GM19328 (cell line): ENCODE data around the gene PPM1L.

Experiments
- ATAC-seq: cut with Tn5 transposase; IDR thresholded peaks from one replicate; pipeline ENCODE4 v1.9.1; 2021; ENCODE audit warnings: mild to moderate bottlenecking, moderate library complexity; ENCODE audit not compliant: unreplicated experiment

Gene PPM1L

DNA sequence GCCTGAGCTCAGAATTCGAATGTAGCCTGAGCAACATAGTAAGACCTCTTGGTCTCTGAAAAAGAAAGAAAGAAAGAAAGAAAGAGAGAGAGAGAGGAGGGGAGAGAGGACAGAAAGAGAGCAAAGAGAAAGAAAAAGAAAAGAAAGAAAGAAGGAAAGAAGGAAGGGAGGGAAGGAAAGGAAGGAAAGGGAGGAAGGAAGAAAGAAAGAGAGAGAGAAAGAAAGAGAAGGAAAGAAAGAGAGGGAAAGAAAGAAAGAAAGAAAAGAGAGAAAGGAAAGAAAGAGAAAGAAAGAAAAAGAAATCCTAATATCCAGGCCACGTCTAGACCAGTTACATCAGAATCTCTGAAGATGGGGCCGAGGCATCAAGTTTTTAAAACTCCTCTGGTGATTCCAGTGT is 50.7 kb downstream of the PPM1L start:
- ATAC-seq: no peak

DNA sequence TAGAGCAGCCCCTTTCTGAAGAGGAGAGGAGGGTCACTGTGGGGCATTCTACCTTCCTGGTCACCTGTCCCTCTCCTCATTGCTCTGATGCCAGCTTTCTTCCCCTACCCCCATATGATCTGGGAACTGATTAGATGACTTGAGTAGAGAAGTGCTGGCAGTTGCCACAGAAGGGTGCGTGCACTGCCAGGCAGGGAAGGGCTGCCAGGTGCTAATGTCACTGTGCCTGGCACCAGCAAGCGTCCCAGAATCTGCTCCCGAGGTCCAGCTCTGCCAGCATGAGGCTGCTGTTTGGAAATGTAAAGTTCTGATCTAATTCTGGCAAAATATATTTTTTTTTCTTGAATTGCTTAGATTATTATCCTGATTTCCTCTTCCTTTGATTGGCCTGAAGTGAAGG is 52.8 kb downstream of the PPM1L start:
- no peak for ATAC-seq

- no peak for ATAC-seq
Observed at GRCh38 chr3:160809453-160809852, 53.4 kb downstream of the PPM1L start.

- no peak for ATAC-seq
Observed at GRCh38 chr3:160810362-160811236, 54.6 kb downstream of the PPM1L start.

DNA sequence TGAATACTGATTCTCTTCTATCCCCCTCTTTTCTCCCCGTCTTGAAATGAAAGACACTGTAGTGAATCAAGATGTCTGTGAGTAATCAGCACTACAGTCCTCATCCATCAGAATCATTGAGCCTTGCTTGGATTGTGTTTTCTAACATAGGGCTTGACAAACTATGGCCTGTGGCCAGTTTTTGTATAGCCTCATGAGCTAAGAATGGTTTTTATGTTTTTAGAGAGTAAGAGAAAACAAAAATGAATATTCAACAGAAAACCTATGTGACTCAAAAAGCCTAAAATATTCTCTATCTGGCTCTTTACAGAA is 55.2 kb downstream of the PPM1L start:
- no peak for ATAC-seq

GRCh38 chr3:160812304-160812703 is 56.3 kb downstream of the PPM1L start:
- no peak for ATAC-seq

GRCh38 chr3:160815280-160815679 is 59.2 kb downstream of the PPM1L start:
- ATAC-seq: no peak

DNA sequence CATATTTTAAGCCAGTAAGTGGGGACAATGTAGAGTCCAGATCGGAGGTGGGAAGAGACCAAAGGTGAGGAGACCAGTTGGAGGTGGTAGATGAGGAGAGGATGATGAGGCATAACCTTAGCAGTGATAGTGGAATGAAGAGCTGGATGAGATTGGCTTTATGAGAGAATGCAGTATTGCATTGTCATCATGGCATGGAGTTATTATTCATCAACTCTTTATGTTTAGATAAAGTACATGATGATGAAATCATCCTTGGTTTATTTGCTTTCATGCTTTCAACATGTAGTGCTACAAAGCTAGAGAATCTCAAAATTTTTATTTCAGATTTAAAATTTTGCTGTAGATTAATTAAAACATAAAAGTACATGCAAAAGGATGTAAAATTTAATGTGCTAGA is 64.0 kb downstream of the PPM1L start:
- ATAC-seq: no peak

- ATAC-seq: no peak
Observed at GRCh38 chr3:160820430-160820829, 64.4 kb downstream of the PPM1L start.

GRCh38 chr3:160822936-160823335 is 66.9 kb downstream of the PPM1L start:
- no peak for ATAC-seq

DNA sequence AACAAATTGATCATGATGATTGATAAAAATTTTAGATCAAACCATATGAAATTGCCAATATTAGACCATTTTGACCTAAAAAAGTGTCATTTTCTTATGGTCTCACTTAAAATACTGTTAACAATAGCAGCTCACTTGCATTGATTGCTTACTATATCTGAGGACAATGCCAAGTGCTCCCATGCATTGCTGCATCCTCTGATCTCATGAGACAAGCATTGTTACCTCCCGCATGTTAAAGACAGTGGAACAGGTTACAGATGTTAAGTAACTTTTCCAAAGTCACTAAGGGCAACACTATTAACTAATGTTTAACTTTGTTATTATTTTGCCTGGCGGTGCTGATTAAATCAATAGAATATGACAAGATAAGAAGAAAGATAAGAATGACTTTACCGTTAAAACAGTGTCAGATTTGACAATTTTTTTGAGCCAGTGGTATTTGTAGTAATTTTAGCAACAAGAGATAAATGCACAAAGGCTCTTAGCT is 69.3 kb downstream of the PPM1L start:
- ATAC-seq: no peak

DNA sequence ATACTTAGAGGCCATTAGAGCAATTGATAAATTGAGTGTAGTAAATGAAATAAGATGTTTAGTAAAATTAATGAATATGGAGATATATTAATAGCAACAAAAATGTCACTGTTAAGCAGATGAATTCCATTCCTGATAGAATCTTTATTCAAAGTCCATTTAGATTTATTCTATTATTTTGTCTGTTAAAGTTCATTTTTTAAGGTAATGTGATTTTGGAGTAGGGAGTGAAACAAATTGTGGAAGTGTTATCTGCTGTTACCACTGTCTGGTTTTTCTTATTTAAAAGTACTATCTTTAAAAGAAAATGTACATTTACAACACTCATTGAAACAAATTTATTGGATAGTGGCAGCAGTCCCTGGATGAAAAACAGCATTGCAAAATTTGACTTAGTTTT is 70.4 kb downstream of the PPM1L start:
- ATAC-seq: no peak

DNA sequence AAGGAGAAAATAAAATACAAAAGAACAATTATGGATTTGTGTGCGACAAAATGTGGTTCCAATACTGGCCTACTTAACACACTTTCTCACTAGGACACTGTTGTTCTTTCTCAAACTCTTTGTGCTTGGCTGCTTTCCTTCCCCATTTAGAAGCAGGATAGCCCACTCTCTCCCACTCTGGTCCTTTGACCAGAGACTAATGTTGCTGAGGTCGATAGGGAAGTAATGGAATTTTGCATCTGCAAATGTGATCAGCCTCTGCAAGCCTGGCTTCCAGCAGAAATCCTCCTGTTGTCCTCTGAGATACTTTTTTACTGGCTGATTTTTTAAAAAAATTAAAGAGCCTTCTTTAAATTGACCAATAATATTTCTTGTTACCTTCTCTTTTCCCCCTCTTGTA is 71.0 kb downstream of the PPM1L start:
- ATAC-seq: no peak

- ATAC-seq: no peak
Observed at GRCh38 chr3:160827516-160827915, 71.5 kb downstream of the PPM1L start.

DNA sequence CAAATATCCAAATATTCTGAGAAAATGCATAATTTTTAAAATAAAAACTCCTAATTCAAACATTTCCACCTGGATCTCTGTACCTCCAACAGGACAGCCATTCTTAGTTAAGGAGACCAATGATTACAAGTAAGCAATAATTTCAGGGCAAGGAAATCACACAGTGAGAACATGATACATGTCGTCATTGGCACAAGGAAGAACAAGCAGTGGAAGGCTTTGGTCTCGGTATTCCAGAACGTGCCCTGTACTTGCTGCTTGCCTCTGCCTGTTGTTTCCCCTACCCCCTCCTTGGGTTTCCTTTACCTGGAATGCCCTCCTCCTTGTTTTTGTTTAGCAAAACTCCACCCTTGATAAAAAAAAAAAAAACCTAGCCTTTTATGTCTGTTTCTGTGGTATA is 72.8 kb downstream of the PPM1L start:
- no peak for ATAC-seq

- no peak for ATAC-seq
Observed at GRCh38 chr3:160829486-160830009, 73.5 kb downstream of the PPM1L start.

GRCh38 chr3:160830796-160831195 is 74.8 kb downstream of the PPM1L start:
- ATAC-seq: no peak

GRCh38 chr3:160831401-160831800 is 75.4 kb downstream of the PPM1L start:
- no peak for ATAC-seq

- no peak for ATAC-seq
Observed at GRCh38 chr3:160837394-160837980, 81.5 kb downstream of the PPM1L start.

- ATAC-seq: no peak
Observed at GRCh38 chr3:160840590-160840989, 84.6 kb downstream of the PPM1L start.

DNA sequence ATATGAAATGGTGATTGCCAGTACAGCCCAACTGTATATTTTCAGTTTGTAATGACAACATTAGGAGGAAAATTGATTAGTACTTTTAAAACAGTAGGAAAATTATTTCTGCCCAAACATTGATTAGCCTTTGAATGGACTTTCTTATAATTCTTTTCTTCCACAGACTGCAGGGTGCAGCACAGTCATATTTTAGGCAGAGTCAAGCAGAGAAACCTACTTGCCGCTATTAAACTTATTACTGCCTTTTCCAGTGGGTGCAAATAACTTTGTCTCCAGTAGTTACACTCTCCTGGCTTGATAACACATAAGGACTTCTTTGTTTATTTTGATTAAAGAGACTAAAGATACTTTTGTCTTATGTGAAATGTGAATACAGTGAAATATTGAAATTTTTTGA is 85.4 kb downstream of the PPM1L start:
- ATAC-seq: no peak
